ENCODE measurements around the gene LVRN. TPM values are rescaled to one million over a fixed set of nuclear protein-coding genes. Genes with fewer than 3 reads are reported as not detected.

LVRN gene
- total and polyA plus RNA-seq, 2 experiments from 2014 or later, result 0.31 to 0.45 TPM

DNA sequence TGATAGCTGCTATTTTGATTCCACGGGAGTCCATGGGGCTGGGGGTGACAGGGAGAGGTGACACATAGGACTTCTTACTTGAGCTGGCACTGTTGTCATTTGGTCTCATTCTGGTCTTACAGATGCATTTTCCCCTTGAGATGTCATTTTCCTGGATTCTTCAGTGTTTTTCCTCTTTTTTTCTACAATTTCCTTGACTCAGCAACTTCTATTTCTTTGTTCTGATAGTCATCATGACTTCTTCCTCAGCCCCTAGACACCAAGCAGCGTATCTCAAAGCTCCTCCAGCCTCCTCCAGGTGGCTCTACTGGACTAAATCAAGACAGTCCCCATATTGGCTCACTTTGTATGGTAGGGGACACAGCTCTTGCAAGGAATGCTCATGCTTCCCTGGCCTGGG, 16.5 kb downstream of the LVRN start:
- no peak overlapping the region for H3K27ac ChIP-seq (ENCODE audit: low read depth)
- no peak overlapping the region for H3K4me3 Mint-ChIP-seq

More for the DNA sequence above, 16.5 kb downstream of the LVRN start:
- ATAC-seq, result no peak
- Histone ChIP-seq H4K20me1 (replicated peaks; ENCODE audit: insufficient read depth) (no peaks in the 10 kb centered on the region), H3K4me1 (ENCODE audit: insufficient read depth) (no peaks in the 10 kb centered on the region), H2AFZ (no peak overlapping the region), H3K36me3 (ENCODE audit: insufficient read depth) (no peaks in the 10 kb centered on the region), H3K4me2 (no peak overlapping the region), H3K9me2 (ENCODE audit: insufficient read depth) (0 out of 2 replicates have a peak, but pooled peaks cover 3% of the 10 kb centered on the region), H3F3A (replicated peaks; ENCODE audit: low read depth) (no peaks in the 10 kb centered on the region), H3K4me3 (no peak overlapping the region), H3K79me2 (replicated peaks; ENCODE audit: insufficient read depth) (no peaks in the 10 kb centered on the region), H3K27me3 (ENCODE audit: insufficient read depth) (no peaks in the 10 kb centered on the region)
- Mint-ChIP-seq H3K27ac (no peak overlapping the region), H3K36me3 (ENCODE audit: low read depth) (no peaks in the 10 kb centered on the region), H3K4me1 (no peaks in the 10 kb centered on the region), H3K27me3 (ENCODE audit: insufficient read depth, low read depth, poor library complexity) (no peaks in the 10 kb centered on the region), H3K9me3 (no peaks in the 10 kb centered on the region; the same call in 2 of the 3 replicates)
- no peak for DNase-seq (ENCODE audit: low spot score)
- TF ChIP-seq, protein P1, sequence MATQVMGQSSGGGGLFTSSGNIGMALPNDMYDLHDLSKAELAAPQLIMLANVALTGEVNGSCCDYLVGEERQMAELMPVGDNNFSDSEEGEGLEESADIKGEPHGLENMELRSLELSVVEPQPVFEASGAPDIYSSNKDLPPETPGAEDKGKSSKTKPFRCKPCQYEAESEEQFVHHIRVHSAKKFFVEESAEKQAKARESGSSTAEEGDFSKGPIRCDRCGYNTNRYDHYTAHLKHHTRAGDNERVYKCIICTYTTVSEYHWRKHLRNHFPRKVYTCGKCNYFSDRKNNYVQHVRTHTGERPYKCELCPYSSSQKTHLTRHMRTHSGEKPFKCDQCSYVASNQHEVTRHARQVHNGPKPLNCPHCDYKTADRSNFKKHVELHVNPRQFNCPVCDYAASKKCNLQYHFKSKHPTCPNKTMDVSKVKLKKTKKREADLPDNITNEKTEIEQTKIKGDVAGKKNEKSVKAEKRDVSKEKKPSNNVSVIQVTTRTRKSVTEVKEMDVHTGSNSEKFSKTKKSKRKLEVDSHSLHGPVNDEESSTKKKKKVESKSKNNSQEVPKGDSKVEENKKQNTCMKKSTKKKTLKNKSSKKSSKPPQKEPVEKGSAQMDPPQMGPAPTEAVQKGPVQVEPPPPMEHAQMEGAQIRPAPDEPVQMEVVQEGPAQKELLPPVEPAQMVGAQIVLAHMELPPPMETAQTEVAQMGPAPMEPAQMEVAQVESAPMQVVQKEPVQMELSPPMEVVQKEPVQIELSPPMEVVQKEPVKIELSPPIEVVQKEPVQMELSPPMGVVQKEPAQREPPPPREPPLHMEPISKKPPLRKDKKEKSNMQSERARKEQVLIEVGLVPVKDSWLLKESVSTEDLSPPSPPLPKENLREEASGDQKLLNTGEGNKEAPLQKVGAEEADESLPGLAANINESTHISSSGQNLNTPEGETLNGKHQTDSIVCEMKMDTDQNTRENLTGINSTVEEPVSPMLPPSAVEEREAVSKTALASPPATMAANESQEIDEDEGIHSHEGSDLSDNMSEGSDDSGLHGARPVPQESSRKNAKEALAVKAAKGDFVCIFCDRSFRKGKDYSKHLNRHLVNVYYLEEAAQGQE (IDR thresholded peaks at IDR 0.05; ENCODE audit: unreplicated experiment), result no peak
- TF ChIP-seq JUNB (IDR thresholded peaks at IDR 0.05; ENCODE audit: unreplicated experiment) (no peak), ETS1 (IDR thresholded peaks at IDR 0.05) (no peak), STAT1 (IDR thresholded peaks at IDR 0.05; ENCODE audit: unreplicated experiment) (no peak), ZNF114 (CRISPR knock-in tag; IDR thresholded peaks at IDR 0.05) (no peak), POLR2AphosphoS5 (IDR thresholded peaks at IDR 0.05; ENCODE audit: low read depth) (no peak), NANOG (IDR thresholded peaks at IDR 0.05; ENCODE audit: borderline replicate concordance) (no peak)
- TF ChIP-seq, protein P2, sequence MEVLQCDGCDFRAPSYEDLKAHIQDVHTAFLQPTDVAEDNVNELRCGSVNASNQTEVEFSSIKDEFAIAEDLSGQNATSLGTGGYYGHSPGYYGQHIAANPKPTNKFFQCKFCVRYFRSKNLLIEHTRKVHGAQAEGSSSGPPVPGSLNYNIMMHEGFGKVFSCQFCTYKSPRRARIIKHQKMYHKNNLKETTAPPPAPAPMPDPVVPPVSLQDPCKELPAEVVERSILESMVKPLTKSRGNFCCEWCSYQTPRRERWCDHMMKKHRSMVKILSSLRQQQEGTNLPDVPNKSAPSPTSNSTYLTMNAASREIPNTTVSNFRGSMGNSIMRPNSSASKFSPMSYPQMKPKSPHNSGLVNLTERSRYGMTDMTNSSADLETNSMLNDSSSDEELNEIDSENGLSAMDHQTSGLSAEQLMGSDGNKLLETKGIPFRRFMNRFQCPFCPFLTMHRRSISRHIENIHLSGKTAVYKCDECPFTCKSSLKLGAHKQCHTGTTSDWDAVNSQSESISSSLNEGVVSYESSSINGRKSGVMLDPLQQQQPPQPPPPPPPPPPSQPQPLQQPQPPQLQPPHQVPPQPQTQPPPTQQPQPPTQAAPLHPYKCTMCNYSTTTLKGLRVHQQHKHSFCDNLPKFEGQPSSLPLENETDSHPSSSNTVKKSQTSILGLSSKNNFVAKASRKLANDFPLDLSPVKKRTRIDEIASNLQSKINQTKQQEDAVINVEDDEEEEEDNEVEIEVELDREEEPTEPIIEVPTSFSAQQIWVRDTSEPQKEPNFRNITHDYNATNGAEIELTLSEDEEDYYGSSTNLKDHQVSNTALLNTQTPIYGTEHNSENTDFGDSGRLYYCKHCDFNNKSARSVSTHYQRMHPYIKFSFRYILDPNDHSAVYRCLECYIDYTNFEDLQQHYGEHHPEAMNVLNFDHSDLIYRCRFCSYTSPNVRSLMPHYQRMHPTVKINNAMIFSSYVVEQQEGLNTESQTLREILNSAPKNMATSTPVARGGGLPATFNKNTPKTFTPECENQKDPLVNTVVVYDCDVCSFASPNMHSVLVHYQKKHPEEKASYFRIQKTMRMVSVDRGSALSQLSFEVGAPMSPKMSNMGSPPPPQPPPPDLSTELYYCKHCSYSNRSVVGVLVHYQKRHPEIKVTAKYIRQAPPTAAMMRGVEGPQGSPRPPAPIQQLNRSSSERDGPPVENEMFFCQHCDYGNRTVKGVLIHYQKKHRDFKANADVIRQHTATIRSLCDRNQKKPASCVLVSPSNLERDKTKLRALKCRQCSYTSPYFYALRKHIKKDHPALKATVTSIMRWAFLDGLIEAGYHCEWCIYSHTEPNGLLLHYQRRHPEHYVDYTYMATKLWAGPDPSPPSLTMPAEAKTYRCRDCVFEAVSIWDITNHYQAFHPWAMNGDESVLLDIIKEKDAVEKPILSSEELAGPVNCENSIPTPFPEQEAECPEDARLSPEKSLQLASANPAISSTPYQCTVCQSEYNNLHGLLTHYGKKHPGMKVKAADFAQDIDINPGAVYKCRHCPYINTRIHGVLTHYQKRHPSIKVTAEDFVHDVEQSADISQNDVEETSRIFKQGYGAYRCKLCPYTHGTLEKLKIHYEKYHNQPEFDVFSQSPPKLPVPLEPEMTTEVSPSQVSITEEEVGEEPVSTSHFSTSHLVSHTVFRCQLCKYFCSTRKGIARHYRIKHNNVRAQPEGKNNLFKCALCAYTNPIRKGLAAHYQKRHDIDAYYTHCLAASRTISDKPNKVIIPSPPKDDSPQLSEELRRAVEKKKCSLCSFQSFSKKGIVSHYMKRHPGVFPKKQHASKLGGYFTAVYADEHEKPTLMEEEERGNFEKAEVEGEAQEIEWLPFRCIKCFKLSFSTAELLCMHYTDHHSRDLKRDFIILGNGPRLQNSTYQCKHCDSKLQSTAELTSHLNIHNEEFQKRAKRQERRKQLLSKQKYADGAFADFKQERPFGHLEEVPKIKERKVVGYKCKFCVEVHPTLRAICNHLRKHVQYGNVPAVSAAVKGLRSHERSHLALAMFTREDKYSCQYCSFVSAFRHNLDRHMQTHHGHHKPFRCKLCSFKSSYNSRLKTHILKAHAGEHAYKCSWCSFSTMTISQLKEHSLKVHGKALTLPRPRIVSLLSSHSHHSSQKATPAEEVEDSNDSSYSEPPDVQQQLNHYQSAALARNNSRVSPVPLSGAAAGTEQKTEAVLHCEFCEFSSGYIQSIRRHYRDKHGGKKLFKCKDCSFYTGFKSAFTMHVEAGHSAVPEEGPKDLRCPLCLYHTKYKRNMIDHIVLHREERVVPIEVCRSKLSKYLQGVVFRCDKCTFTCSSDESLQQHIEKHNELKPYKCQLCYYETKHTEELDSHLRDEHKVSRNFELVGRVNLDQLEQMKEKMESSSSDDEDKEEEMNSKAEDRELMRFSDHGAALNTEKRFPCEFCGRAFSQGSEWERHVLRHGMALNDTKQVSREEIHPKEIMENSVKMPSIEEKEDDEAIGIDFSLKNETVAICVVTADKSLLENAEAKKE (CRISPR knock-in tag; IDR thresholded peaks at IDR 0.05), result no peak
